HG03060 (cell line): ENCODE measurements around the gene C12orf50.
"Not testable (repeated sequence)": the region's sequence is repeated elsewhere in the genome, so short reads cannot be mapped to it uniquely, and the experiment has no call there.

Experiments
- ATAC-seq: cut with Tn5 transposase; IDR thresholded peaks from one replicate; pipeline ENCODE4 v1.9.1; 2021; ENCODE audit warnings: low read depth, moderate number of reproducible peaks; ENCODE audit not compliant: unreplicated experiment

Gene C12orf50

GRCh38 chr12:88029093-88029665, at the start of gene C12orf50:
Gene C12orf50, minus strand, starts transcription at chr12:88029401. Its CDS starts 2,439 bp downstream, at chr12:88026962.
- ATAC-seq: no peak

GRCh38 chr12:88067301-88067700, 38.1 kb upstream of the C12orf50 start:
- ATAC-seq: no peak

GRCh38 chr12:88063375-88063774, 34.2 kb upstream of the C12orf50 start:
- ATAC-seq: peak; percentile 92

- ATAC-seq: peak; percentile 48
These were observed 33.3 kb upstream of the C12orf50 start for GRCh38 chr12:88062474-88062873.

- no peak for ATAC-seq
These were observed 29.5 kb upstream of the C12orf50 start for GRCh38 chr12:88058719-88059077.

- ATAC-seq: no peak
These were observed 29.0 kb upstream of the C12orf50 start for GRCh38 chr12:88057994-88058718.

GRCh38 chr12:88056571-88056970, 27.4 kb upstream of the C12orf50 start:
- no peak for ATAC-seq

GRCh38 chr12:88052686-88053085, 23.5 kb upstream of the C12orf50 start:
- ATAC-seq: peak; percentile 46

GRCh38 chr12:88044035-88044434, 14.8 kb upstream of the C12orf50 start:
- ATAC-seq: no peak

- ATAC-seq: no peak
These were observed 8.6 kb upstream of the C12orf50 start for GRCh38 chr12:88037770-88038169.

GRCh38 chr12:88036353-88036965, 7.3 kb upstream of the C12orf50 start:
- ATAC-seq: no peak

- ATAC-seq: peak; percentile 2
These were observed 6.7 kb upstream of the C12orf50 start for GRCh38 chr12:88035907-88036289.

- peak; percentile 97 for ATAC-seq
These were observed 6.2 kb upstream of the C12orf50 start for GRCh38 chr12:88035271-88035906.

- ATAC-seq: not testable (repeated sequence)
These were observed 2.0 kb upstream of the C12orf50 start for GRCh38 chr12:88031161-88031560.

- no peak for ATAC-seq
These were observed 3.0 kb downstream of the C12orf50 start for GRCh38 chr12:88026196-88026595.

GRCh38 chr12:88017964-88018363, 11.2 kb downstream of the C12orf50 start:
- no peak for ATAC-seq

GRCh38 chr12:88015825-88016224, 13.4 kb downstream of the C12orf50 start:
- no peak for ATAC-seq

- ATAC-seq: no peak
These were observed 17.4 kb downstream of the C12orf50 start for GRCh38 chr12:88011755-88012154.

GRCh38 chr12:88006351-88006750, 22.9 kb downstream of the C12orf50 start:
- ATAC-seq: no peak

- no peak for ATAC-seq
These were observed 27.9 kb downstream of the C12orf50 start for GRCh38 chr12:88001327-88001726.

- peak; percentile 80 for ATAC-seq
These were observed 33.5 kb downstream of the C12orf50 start for GRCh38 chr12:87995581-87996178.
